Endometrial microvascular endothelial cells (primary cell): ENCODE measurements around the gene CCDC149. TPM values are rescaled to one million over a fixed set of nuclear protein-coding genes. Genes with fewer than 3 reads are reported as not detected.

Source experiments
- in situ Hi-C: cut with HindIII; loops from 2 replicates; pipeline ENCODE4 v1.10.0; 2017; ENCODE audit warnings: low sequenced_read_pairs, low pct_unique_long_range_greater_than_20kb; ENCODE audit errors: inconsistent ontology term
- total RNA-seq: library from RNA; depleted of rRNA; stranded (reverse); fragments of >200 nt; gene quantifications from one replicate; pipeline ENCODE4 v1.2.3, GENCODE V29; 2015; ENCODE audit errors: inconsistent ontology term

The CCDC149 gene
- total RNA-seq: 2.5 TPM

- in situ Hi-C loops: loop anchor here (25.0 kb wide), 1 partner anchor 100 kb away; no protein-coding TSS in a partner anchor
These were observed at the start of gene CCDC149 for GRCh38 chr4:24912252-24913118. Gene CCDC149, minus strand, starts transcription at chr4:24913042. Its CDS starts 178 bp downstream, at chr4:24912864.

GRCh38 chr4:24957886-24958285, 45.0 kb upstream of the CCDC149 start:
- in situ Hi-C loops: no loop called here

DNA sequence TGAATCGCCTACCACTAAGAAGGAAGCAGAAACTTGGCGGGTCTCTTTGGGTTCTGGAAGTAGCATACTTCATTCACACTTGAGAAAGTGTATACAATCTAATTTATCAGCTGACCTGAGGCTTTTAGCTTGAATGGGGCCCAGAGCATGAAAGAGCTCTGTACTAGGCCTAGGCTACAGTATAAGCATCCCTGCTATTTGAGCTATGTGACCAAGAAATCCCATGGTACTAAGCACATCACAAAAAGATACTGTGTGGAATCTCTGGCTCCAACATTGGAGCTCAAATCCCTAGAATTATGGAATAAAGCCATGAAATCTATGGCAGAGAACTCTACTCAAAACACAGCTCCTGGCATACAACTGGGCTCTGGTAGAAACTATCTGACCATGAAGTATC, 43.9 kb upstream of the CCDC149 start:
- in situ Hi-C loops: no loop called here

DNA sequence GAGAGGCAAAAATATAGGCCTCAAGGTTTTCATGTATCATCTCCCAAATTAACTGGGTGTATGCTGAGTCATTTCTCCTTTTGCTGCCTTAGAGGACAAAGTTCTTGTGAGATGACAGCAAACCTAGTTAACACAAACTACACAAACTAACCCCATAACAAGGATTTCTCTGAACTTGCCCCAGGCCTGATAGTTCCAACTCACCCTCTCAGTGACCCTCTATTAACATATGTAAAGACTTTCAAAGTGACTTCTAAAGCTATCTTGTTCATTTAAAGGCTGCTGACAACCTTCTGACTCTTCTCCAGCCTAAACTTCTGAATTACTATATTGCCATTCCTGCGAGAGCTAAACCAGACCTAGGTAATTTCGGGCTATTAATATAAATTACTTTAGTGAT, 43.2 kb upstream of the CCDC149 start:
- in situ Hi-C loops: no loop called here

GRCh38 chr4:24952667-24953066, 39.8 kb upstream of the CCDC149 start:
- in situ Hi-C loops: no loop called here

GRCh38 chr4:24949970-24950369, 37.1 kb upstream of the CCDC149 start:
- in situ Hi-C loops: no loop called here

GRCh38 chr4:24937917-24938281, 25.1 kb upstream of the CCDC149 start:
- in situ Hi-C loops: no loop called here

- in situ Hi-C loops: no loop called here
These were observed 24.5 kb upstream of the CCDC149 start for GRCh38 chr4:24937176-24937916.

GRCh38 chr4:24935856-24936255, 23.0 kb upstream of the CCDC149 start:
- in situ Hi-C loops: no loop called here

GRCh38 chr4:24934311-24934710, 21.5 kb upstream of the CCDC149 start:
- in situ Hi-C loops: no loop called here

DNA sequence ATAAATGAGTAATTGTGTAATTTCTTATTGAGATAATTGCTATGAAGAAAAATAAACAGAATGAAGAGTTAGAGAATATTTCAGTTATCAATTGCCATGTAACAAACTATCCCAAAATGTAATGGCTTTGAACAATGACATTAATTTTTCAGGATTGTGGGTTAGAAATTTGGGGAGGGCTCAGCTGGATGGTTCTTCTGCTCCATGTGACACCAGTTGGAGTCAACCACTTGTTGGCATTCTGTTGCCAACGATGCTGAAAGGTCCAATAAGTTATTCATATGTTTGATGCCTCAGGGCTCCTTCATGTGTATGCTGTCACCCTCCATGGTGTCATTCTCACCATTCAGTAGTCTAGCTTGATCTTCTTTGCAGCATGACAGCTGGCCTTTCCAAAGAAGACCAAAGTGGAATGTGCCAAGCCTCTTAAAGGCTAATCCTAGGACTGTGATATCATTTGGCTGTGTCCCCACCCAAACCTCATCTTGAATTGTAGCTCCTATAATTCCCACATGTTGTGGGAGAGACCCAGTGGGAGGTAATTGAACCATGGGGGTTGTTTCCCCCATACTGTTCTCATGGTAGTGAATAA, 20.9 kb upstream of the CCDC149 start:
- in situ Hi-C loops: no loop called here

DNA sequence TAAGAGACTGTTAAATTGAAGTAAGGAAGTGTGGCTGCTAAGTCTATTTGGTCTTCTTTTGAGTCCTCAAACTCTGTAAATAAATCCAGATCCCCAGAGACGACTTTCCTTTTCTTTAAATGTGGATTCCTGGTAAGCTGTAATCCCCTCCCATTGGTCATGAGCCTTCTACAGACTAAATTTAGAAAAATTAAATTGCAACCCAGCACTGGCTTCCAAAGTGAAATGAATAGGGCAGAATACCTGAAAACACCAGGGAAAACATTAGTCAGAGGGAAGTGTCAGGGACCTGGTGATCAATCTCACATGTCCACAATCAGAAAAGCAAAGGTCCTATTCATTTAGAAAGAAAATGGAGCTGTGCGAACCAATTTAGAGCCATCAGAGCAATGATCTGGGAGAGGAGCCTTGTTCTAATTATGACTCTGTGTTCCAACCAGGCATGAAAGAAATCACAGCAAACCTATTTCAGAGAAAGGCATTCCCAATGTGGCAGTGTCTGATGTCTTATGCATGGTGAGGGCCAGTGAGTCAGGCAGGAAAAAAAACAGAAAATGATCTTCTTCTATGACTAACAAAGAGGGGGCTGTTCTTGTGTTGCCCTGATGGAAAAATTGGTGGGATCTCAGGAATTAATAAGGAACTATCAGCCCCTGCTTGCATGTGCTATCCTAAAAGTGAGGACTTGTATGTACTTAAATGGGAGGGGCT, 19.8 kb upstream of the CCDC149 start:
- in situ Hi-C loops: no loop called here

GRCh38 chr4:24930151-24930550, 17.3 kb upstream of the CCDC149 start:
- in situ Hi-C loops: no loop called here

DNA sequence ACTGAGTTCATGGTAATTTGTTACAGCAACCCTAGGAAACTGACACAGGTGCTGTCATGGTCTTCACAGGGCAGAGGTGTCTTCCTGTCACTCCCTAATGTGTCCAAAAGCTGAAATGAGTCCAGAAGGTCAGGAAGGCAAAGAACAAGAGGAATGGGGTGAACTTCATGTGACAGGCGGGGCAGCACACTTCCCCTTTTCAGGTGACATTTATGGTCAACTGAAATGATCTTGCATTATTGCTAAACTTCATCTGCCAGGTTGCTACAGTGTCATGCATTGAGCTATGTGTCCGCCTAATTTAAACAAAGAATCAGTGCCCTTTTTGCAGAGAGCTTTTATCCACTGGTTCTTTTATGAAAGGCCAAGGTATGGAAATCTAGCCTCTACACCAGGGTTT, 15.9 kb upstream of the CCDC149 start:
- in situ Hi-C loops: no loop called here

GRCh38 chr4:24927049-24927448, 14.2 kb upstream of the CCDC149 start:
- in situ Hi-C loops: no loop called here

- in situ Hi-C loops: loop anchor here (25.0 kb wide), 1 partner anchor 88 kb away; no protein-coding TSS in a partner anchor
These were observed 11.5 kb upstream of the CCDC149 start for GRCh38 chr4:24924309-24924781.

- in situ Hi-C loops: loop anchor here (25.0 kb wide), 1 partner anchor 89 kb away; no protein-coding TSS in a partner anchor
These were observed 10.7 kb upstream of the CCDC149 start for GRCh38 chr4:24923550-24923949.

- in situ Hi-C loops: loop anchor here (25.0 kb wide), 1 partner anchor 89 kb away; no protein-coding TSS in a partner anchor
These were observed 10.2 kb upstream of the CCDC149 start for GRCh38 chr4:24923002-24923401.

- in situ Hi-C loops: loop anchor here (25.0 kb wide), 1 partner anchor 90 kb away; no protein-coding TSS in a partner anchor
These were observed 9.6 kb upstream of the CCDC149 start for GRCh38 chr4:24922416-24922815.
